Activated naive CD4-positive, alpha-beta T cell (primary cell): ENCODE results near the gene COPE.

Experiments used
- DNase-seq, 4 experiments: peaks; one replicate each; lab custom pipeline; 2025; lab: John Stamatoyannopoulos, UW

Gene COPE

DNA sequence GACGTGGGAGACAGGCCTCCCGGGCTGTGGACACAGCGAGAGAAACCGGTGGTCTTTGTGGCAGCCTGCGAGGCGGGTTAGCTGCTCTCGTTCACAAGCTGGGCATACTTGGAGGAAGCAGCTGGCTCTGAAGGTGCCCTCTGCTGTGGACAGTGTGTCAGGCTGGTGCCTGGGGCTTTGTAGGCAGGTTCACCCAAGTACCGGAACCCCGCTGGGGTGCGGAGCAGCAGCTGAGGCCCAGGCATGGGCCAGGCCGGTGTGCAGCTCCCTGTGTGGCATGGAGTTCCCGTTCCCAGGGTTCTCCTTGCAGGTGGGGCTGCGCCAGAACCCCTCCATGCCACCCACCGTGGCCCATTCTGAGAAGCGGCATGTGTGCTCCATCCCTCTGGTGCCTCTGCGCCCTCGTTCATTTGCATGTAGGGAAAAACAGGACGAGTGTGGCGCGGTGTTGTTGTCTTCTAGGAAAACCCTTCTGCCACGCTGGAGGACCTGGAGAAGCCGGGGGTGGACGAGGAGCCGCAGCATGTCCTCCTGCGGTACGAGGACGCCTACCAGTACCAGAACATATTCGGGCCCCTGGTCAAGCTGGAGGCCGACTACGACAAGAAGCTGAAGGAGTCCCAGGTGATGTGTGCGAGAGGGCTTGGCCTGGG, 67.4 kb downstream of the COPE start:
- DNase-seq = no peak

- no peak for DNase-seq
Measured at GRCh38 chr19:18850471-18851375, 68.5 kb downstream of the COPE start.

GRCh38 chr19:18849838-18850400, 69.3 kb downstream of the COPE start:
- no peak for DNase-seq
